Stimulated activated CD8-positive, alpha-beta memory T cell treated with anti-CD3 and anti-CD28 coated beads, Interleukin-2, amount 100 ng/mL, for 1 hour (primary cell): ENCODE data around the gene PPP1R13B.

ENCODE experiments used
- DNase-seq, 2 donors: peaks; one replicate each; pipeline ENCODE4 v3.0.0-alpha.2; 2020; ENCODE audit warnings: low read depth in 2 of 2

PPP1R13B gene

GRCh38 chr14:103731916-103732867 lies 115.2 kb downstream of the PPP1R13B start:
- no peak for DNase-seq

- DNase-seq: no peak
These were observed 115.9 kb downstream of the PPP1R13B start for GRCh38 chr14:103731481-103731880.

GRCh38 chr14:103730490-103731035 lies 116.8 kb downstream of the PPP1R13B start:
- DNase-seq: no peak

- DNase-seq: no peak
These were observed 117.6 kb downstream of the PPP1R13B start for GRCh38 chr14:103729496-103730448.

- DNase-seq: no peak
These were observed 118.7 kb downstream of the PPP1R13B start for GRCh38 chr14:103728721-103729120.

GRCh38 chr14:103728141-103728540 lies 119.2 kb downstream of the PPP1R13B start:
- DNase-seq: no peak

- DNase-seq: no peak
These were observed 119.9 kb downstream of the PPP1R13B start for GRCh38 chr14:103727313-103727980.

- no peak for DNase-seq
These were observed 120.9 kb downstream of the PPP1R13B start for GRCh38 chr14:103726474-103726873.

GRCh38 chr14:103725739-103726395 lies 121.5 kb downstream of the PPP1R13B start:
- DNase-seq: no peak

GRCh38 chr14:103725001-103725682 lies 122.2 kb downstream of the PPP1R13B start:
- no peak for DNase-seq

- no peak for DNase-seq
These were observed 123.3 kb downstream of the PPP1R13B start for GRCh38 chr14:103724116-103724515.

- no peak for DNase-seq
These were observed 123.7 kb downstream of the PPP1R13B start for GRCh38 chr14:103723748-103724081.

- DNase-seq: no peak
These were observed 125.8 kb downstream of the PPP1R13B start for GRCh38 chr14:103721334-103722120.

- no peak for DNase-seq
These were observed 127.6 kb downstream of the PPP1R13B start for GRCh38 chr14:103719751-103720150.

GRCh38 chr14:103718572-103718971 lies 128.8 kb downstream of the PPP1R13B start:
- DNase-seq: no peak

GRCh38 chr14:103716899-103717411 lies 130.4 kb downstream of the PPP1R13B start:
- DNase-seq: no peak

- no peak for DNase-seq
These were observed 131.1 kb downstream of the PPP1R13B start for GRCh38 chr14:103716091-103716801.

GRCh38 chr14:103715052-103716000 lies 132.0 kb downstream of the PPP1R13B start, which contains the start of the genes XRCC3 and ZFYVE21:
TSS of gene XRCC3 (minus strand) at chr14:103715451. CDS start at chr14:103711087, 4,364 bp downstream.
TSS of gene ZFYVE21 (plus strand) at chr14:103715810. CDS start at chr14:103715842, 32 bp downstream.
- peak; percentile 99 for DNase-seq
